GF-D8 (cell line): ENCODE measurements around the gene ANKRD65.
"Not testable (repeated sequence)": the region's sequence is repeated elsewhere in the genome, so short reads cannot be mapped to it uniquely, and the experiment has no call there.

Experiments used
- DNase-seq: peaks from one replicate; lab custom pipeline; 2025; lab: John Stamatoyannopoulos, UW

Gene ANKRD65

GRCh38 chr1:1370094-1370493, 51.0 kb downstream of the ANKRD65 start:
- not testable (repeated sequence) for DNase-seq
